Measurements from ENCODE around the gene RADIL.

- TF ChIP-seq HDGF (IDR thresholded peaks at IDR 0.05; ENCODE audit: borderline replicate concordance): no peak
- TF ChIP-seq ELF4 (IDR thresholded peaks at IDR 0.05): no peak
- no peak for TF ChIP-seq FOXA1 (IDR thresholded peaks at IDR 0.05)
- no peak for TF ChIP-seq BHLHE40 (IDR thresholded peaks at IDR 0.05; ENCODE audit: borderline replicate concordance)
- no peak for TF ChIP-seq L3MBTL2 (conservative IDR thresholded peaks at IDR 0.05)
- TF ChIP-seq TARDBP (IDR thresholded peaks at IDR 0.05): no peak
These were observed 93.4 kb downstream of the RADIL start for GRCh38 chr7:4790078-4790465.

Measured in HEK293T (cell line).